ENCODE measurements around the gene HNRNPDL. TPM values are rescaled to one million over a fixed set of nuclear protein-coding genes. Genes with fewer than 3 reads are reported as not detected.

The HNRNPDL gene
- total and polyA plus RNA-seq, 7 donors = 145 to 488 (median 362) TPM

DNA sequence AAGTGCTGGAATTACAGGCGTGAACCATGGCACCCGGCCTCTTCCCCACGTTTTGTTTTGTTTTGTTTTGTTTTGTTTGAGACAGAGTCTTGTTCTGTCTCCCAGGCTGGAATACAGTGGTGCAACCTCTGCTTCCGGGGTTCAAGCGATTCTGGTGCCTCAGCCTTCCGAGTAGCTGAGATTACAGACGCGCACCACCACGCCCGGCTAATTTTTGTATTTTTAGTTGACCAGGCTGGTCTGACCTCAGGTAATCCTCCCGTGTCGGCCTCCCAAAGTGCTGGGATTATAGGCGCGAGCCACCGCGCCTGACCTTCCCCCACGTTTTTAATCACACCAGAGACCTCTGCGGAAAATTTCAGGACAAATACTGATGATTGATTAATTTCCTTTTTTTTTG, 2.3 kb upstream of the HNRNPDL start:
- no peak overlapping the region for H3K4me3 ChIP-seq
- ATAC-seq = no peak
- TF ChIP-seq, protein P1, sequence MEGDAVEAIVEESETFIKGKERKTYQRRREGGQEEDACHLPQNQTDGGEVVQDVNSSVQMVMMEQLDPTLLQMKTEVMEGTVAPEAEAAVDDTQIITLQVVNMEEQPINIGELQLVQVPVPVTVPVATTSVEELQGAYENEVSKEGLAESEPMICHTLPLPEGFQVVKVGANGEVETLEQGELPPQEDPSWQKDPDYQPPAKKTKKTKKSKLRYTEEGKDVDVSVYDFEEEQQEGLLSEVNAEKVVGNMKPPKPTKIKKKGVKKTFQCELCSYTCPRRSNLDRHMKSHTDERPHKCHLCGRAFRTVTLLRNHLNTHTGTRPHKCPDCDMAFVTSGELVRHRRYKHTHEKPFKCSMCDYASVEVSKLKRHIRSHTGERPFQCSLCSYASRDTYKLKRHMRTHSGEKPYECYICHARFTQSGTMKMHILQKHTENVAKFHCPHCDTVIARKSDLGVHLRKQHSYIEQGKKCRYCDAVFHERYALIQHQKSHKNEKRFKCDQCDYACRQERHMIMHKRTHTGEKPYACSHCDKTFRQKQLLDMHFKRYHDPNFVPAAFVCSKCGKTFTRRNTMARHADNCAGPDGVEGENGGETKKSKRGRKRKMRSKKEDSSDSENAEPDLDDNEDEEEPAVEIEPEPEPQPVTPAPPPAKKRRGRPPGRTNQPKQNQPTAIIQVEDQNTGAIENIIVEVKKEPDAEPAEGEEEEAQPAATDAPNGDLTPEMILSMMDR (IDR thresholded peaks at IDR 0.05) = no peak

DNA sequence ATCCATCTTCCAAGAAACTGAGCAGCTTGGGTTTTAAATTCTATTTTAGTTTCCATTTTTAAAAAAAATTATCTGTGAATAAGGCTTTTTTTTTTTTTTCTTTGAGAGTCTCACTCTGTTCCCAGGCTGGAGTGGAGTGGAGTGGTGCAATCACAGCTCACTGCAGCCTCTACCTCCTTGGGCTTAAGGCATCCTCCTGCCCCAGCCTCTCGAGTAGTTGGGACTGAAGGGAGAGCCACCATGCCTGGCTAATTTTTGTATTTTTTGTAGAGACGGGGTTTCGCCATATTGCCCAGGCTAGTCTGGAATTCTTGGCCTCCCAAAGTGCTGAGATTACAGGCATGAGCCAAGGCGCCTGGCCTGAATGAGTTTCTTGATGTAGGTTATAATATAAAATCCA, 1.6 kb upstream of the HNRNPDL start:
- peak overlapping the region; percentile 81 for H3K4me3 ChIP-seq
- no peak overlapping the region for H3K27ac ChIP-seq
- 94 to 99% (median 95%) methylated on average over 4 of the region's 4 CpGs for WGBS, 3 donors
- H3K4me1 ChIP-seq = peaks cover 20% of the 10 kb centered on the region
- DNase-seq (no peak), ATAC-seq (no peak)
- TF ChIP-seq, protein P1 (IDR thresholded peaks at IDR 0.05) = no peak
- H3K27me3 ChIP-seq (ENCODE audit: insufficient read depth in 3 of 3, low read length in 2 of 3) = no peaks in the 10 kb centered on the region
- H3K9me3 ChIP-seq = no peaks in the 10 kb centered on the region
- intact Hi-C loops (cut with DNase I) = loop anchor here (10.0 kb wide), 1 partner anchor 147 kb away; no protein-coding TSS in a partner anchor
- peaks cover 2 to 13% of the 10 kb centered on the region in 2 donors for H3K36me3 ChIP-seq (ENCODE audit: insufficient read depth in 1 of 2, low read depth in 1 of 2)

More for the DNA sequence above, 2.3 kb upstream of the HNRNPDL start:
- DNase-seq = no peak
- Histone ChIP-seq H3K36me3 (ENCODE audit: insufficient read depth in 1 of 2, low read depth in 1 of 2) (peaks cover 0 to 6% of the 10 kb centered on the region in 2 donors), H3K9me3 (no peaks in the 10 kb centered on the region), H3K27me3 (ENCODE audit: insufficient read depth in 3 of 3, low read length in 2 of 3) (no peaks in the 10 kb centered on the region), H3K27ac (no peak overlapping the region), H3K4me1 (peaks cover 13% of the 10 kb centered on the region)
- WGBS, 3 donors = 84 to 89% (median 88%) methylated on average over 18 of the region's 18 CpGs
- intact Hi-C loops (cut with DNase I) = loop anchor here (10.0 kb wide), 1 partner anchor 148 kb away; no protein-coding TSS in a partner anchor

- Histone ChIP-seq H3K27me3 (ENCODE audit: insufficient read depth in 3 of 3, low read length in 2 of 3) (no peaks in the 10 kb centered on the region), H3K4me1 (peaks cover 27% of the 10 kb centered on the region), H3K9me3 (no peaks in the 10 kb centered on the region), H3K27ac (peak overlapping the region; percentile 99), H3K4me3 (peak overlapping the region; percentile 81), H3K36me3 (ENCODE audit: insufficient read depth in 1 of 2, low read depth in 1 of 2) (peaks cover 4 to 20% of the 10 kb centered on the region in 2 donors)
- intact Hi-C loops (cut with DNase I) = loop anchor here (10.0 kb wide), 1 partner anchor 146 kb away; no protein-coding TSS in a partner anchor
- no peak for ATAC-seq
- peak in 1 of 2 donors; percentile 14 for DNase-seq
- 7 to 8% (median 7%) methylated on average over 30 to 33 of the region's 33 CpGs for whole genome bisulfite sequencing, 3 donors
- TF ChIP-seq, protein P1 (IDR thresholded peaks at IDR 0.05) = no peak
These were observed 893 bp upstream of the HNRNPDL start for GRCh38 chr4:82430964-82431745.

GRCh38 chr4:82429728-82430192, 502 bp downstream of the HNRNPDL start:
- TF ChIP-seq, protein P1 (IDR thresholded peaks at IDR 0.05) = no peak
- Histone ChIP-seq H3K4me1 (peaks cover 28% of the 10 kb centered on the region), H3K27me3 (ENCODE audit: insufficient read depth in 3 of 3, low read length in 2 of 3) (no peaks in the 10 kb centered on the region), H3K4me3 (peak overlapping the region; percentile 81), H3K9me3 (no peaks in the 10 kb centered on the region), H3K36me3 (ENCODE audit: insufficient read depth in 1 of 2, low read depth in 1 of 2) (peaks cover 4 to 34% of the 10 kb centered on the region in 2 donors), H3K27ac (peak overlapping the region; percentile 99)
- ATAC-seq = peak in 3 of 4 donors; percentile 2 to 7 (median 2)
- WGBS, 3 donors = 0 to 1% (median 0%) methylated on average over 47 to 58 of the region's 58 CpGs
- DNase-seq = no peak
- intact Hi-C loops (cut with DNase I) = loop anchor here (1.0 to 10.0 kb wide), 3 partner anchors 55 to 145 kb away; no protein-coding TSS in a partner anchor

Data from psoas muscle (tissue), 8 donors.